Measurements from ENCODE around the gene RAB8A.

- no peak for TF ChIP-seq CTCF (conservative IDR thresholded peaks at IDR 0.05; ENCODE audit: low read depth, low read length)
- TF ChIP-seq EZH2 (IDR thresholded peaks at IDR 0.05; ENCODE audit: borderline replicate concordance, low read depth, low read length, poor library complexity, severe bottlenecking): no peak
These were observed 45.9 kb downstream of the RAB8A start for GRCh38 chr19:16157601-16158000.

All from A673 (cell line).